ENCODE results near the gene RICTOR. TPM values are rescaled to one million over a fixed set of nuclear protein-coding genes. Genes with fewer than 3 reads are reported as not detected.

The RICTOR gene
- polyA plus RNA-seq, 3 donors: 3.5 to 12.8 (median 7.0) TPM

DNA sequence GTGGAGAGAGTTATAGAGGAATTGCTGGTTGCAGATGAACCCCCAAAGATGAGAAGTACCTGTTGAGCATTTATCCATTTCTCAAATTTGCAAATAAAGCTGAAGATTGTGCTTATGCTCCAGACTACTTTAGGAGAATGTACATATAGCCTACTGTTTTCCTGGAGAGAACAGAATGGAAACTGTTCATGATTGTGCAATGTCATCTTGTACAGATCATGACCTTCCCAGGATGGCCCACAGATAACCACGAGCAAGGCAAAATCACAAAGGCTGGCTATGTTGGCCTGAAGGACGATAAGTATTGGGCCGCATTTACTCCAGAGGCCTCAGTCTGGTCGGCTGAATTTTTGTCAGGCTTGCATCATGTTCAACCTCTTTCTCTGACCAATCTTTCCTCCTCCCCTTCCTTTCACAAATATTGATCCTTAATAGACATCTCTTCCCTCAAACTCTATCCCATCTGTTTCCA is 28.5 kb upstream of the RICTOR start:
- Mint-ChIP-seq H3K4me3 (no peak overlapping the region), H3K27ac (no peak overlapping the region), H3K4me1 (peaks cover 2% of the 10 kb centered on the region), H3K9me3 (no peaks in the 10 kb centered on the region), H3K27me3 (ENCODE audit: low read depth in 3 of 3) (peaks cover 0 to 1% (median 0%) of the 10 kb centered on the region in 3 donors), H3K36me3 (peaks cover 46 to 58% of the 10 kb centered on the region in 2 donors)
- 93% methylated on average over 4 of the region's 4 CpGs for WGBS (ENCODE audit: insufficient coverage)
- Histone ChIP-seq H3K4me2 (replicated peaks; ENCODE audit: extremely low read depth, low read length, poor library complexity, severe bottlenecking) (no peak overlapping the region), H3K36me3 (replicated peaks in 1 of 2; ENCODE audit: control insufficient read depth in 1 of 2, insufficient read depth in 2 of 2, low read length in 2 of 2) (peaks cover 51 to 55% of the 10 kb centered on the region in 2 donors), H3K27me3 (ENCODE audit: control insufficient read depth in 2 of 2, insufficient read depth in 2 of 2, low read length in 2 of 2) (no peaks in the 10 kb centered on the region), H2AFZ (ENCODE audit: insufficient read depth, low read depth, low read length, poor library complexity, severe bottlenecking) (no peak overlapping the region), H3K27ac (ENCODE audit: low read depth in 1 of 2, low read length in 2 of 2) (no peak overlapping the region), H3K9ac (ENCODE audit: insufficient read depth, low read length, poor library complexity, severe bottlenecking) (no peak overlapping the region), H4K20me1 (ENCODE audit: insufficient read depth, low read length) (peaks cover 72% of the 10 kb centered on the region), H3K79me2 (ENCODE audit: insufficient read depth, low read length) (no peaks in the 10 kb centered on the region), H3K9me3 (replicated peaks in 1 of 2; ENCODE audit: control insufficient read depth in 1 of 2, insufficient read depth in 1 of 2, low read length in 2 of 2) (no peaks in the 10 kb centered on the region), H3K4me3 (replicated peaks in 1 of 3; ENCODE audit: low read depth in 2 of 3, low read length in 3 of 3) (no peak overlapping the region), H3K4me1 (ENCODE audit: control insufficient read depth in 1 of 2, insufficient read depth in 2 of 2, low read length in 2 of 2) (no peaks in the 10 kb centered on the region)
- TF ChIP-seq, protein P1, sequence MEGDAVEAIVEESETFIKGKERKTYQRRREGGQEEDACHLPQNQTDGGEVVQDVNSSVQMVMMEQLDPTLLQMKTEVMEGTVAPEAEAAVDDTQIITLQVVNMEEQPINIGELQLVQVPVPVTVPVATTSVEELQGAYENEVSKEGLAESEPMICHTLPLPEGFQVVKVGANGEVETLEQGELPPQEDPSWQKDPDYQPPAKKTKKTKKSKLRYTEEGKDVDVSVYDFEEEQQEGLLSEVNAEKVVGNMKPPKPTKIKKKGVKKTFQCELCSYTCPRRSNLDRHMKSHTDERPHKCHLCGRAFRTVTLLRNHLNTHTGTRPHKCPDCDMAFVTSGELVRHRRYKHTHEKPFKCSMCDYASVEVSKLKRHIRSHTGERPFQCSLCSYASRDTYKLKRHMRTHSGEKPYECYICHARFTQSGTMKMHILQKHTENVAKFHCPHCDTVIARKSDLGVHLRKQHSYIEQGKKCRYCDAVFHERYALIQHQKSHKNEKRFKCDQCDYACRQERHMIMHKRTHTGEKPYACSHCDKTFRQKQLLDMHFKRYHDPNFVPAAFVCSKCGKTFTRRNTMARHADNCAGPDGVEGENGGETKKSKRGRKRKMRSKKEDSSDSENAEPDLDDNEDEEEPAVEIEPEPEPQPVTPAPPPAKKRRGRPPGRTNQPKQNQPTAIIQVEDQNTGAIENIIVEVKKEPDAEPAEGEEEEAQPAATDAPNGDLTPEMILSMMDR (IDR thresholded peaks at IDR 0.05): no peak
- intact Hi-C loops (cut with micrococcal nuclease): no loop called here
- no peak for DNase-seq

DNA sequence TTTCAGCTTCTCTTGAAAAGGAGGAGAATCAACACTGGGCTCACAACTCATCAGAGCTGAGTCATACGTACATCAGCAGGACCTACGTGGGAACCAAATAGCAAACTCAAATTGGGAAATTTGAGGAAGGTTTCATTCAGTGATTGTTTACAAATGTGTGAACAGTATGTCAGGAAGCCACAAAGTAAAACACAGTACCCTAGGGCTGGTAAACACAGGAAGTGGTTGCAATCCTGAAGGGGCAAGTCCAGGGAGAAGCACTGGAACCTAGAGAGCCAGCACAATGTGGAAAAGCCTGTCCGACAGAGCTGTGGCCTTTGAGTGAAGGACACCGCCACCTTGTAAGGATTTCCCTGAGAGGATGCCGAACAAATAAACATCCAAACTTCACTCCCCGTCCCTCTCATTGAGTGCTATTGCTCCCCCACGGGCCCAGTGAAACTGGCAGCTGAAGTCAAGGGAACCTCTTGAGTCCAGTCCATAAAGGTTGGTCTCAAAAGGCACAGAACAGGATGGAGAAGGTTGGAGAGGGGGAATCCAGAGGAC is 26.7 kb upstream of the RICTOR start:
- peaks cover 2% of the 10 kb centered on the region for H3K4me1 Mint-ChIP-seq
- no peaks in the 10 kb centered on the region for H3K9me3 Mint-ChIP-seq
- peak overlapping the region in 1 of 2 donors; percentile 14 for H3K27ac ChIP-seq (ENCODE audit: low read depth in 1 of 2, low read length in 2 of 2)
- 54% methylated on average over 4 of the region's 7 CpGs for WGBS (ENCODE audit: insufficient coverage)
- H3K27me3 Mint-ChIP-seq (ENCODE audit: low read depth in 3 of 3): peaks cover 0 to 1% (median 0%) of the 10 kb centered on the region in 3 donors
- TF ChIP-seq, protein P1 (IDR thresholded peaks at IDR 0.05): no peak
- H3K9ac ChIP-seq (ENCODE audit: insufficient read depth, low read length, poor library complexity, severe bottlenecking): no peak overlapping the region
- peaks cover 35 to 37% of the 10 kb centered on the region in 2 donors for H3K36me3 ChIP-seq (replicated peaks in 1 of 2; ENCODE audit: control insufficient read depth in 1 of 2, insufficient read depth in 2 of 2, low read length in 2 of 2)
- H3K4me2 ChIP-seq (replicated peaks; ENCODE audit: extremely low read depth, low read length, poor library complexity, severe bottlenecking): no peak overlapping the region
- peak overlapping the region in 5 of 7 donors; percentile 62 to 86 (median 75) for H3K27ac Mint-ChIP-seq
- H2AFZ ChIP-seq (ENCODE audit: insufficient read depth, low read depth, low read length, poor library complexity, severe bottlenecking): no peak overlapping the region
- H3K4me3 ChIP-seq (replicated peaks in 1 of 3; ENCODE audit: low read depth in 2 of 3, low read length in 3 of 3): no peak overlapping the region
- no peaks in the 10 kb centered on the region for H3K79me2 ChIP-seq (ENCODE audit: insufficient read depth, low read length)
- intact Hi-C loops (cut with micrococcal nuclease): no loop called here
- H3K4me3 Mint-ChIP-seq: no peak overlapping the region
- peaks cover 56% of the 10 kb centered on the region for H4K20me1 ChIP-seq (ENCODE audit: insufficient read depth, low read length)
- DNase-seq: peak in 1 of 3 donors; percentile 21
- no peaks in the 10 kb centered on the region for H3K4me1 ChIP-seq (ENCODE audit: control insufficient read depth in 1 of 2, insufficient read depth in 2 of 2, low read length in 2 of 2)
- H3K27me3 ChIP-seq (ENCODE audit: control insufficient read depth in 2 of 2, insufficient read depth in 2 of 2, low read length in 2 of 2): no peaks in the 10 kb centered on the region
- peaks cover 32 to 42% of the 10 kb centered on the region in 2 donors for H3K36me3 Mint-ChIP-seq
- no peaks in the 10 kb centered on the region for H3K9me3 ChIP-seq (replicated peaks in 1 of 2; ENCODE audit: control insufficient read depth in 1 of 2, insufficient read depth in 1 of 2, low read length in 2 of 2)

All from CD14-positive monocyte (primary cell).